HepG2 (cell line): Measurements from ENCODE around the gene TNS1. TPM values are rescaled to one million over a fixed set of nuclear protein-coding genes. Genes with fewer than 3 reads are reported as not detected.

Experiments used
- AGO2 ChIP-seq: fragments of 200-400 bp; formaldehyde crosslinking; optimal IDR thresholded peaks from 2 replicates; pipeline ENCODE3; 2017; ENCODE audit warnings: mild to moderate bottlenecking, low read depth, low read length, moderate library complexity
- BCL3 ChIP-seq: sonication (generic); formaldehyde crosslinking; IDR thresholded peaks from 2 replicates; pipeline ENCODE4 v1.5.1; 2020; ENCODE audit warnings: mild to moderate bottlenecking, missing genetic modification reagents, moderate library complexity
- DPF2 ChIP-seq: sonication (generic); formaldehyde crosslinking; IDR thresholded peaks from 2 replicates; pipeline ENCODE4 v1.4.0; 2020; ENCODE audit warnings: mild to moderate bottlenecking, low read depth, missing genetic modification reagents, borderline replicate concordance
- EEA1 ChIP-seq: sonication (generic); formaldehyde crosslinking; IDR thresholded peaks from 2 replicates; pipeline ENCODE4 v1.5.1; 2020; ENCODE audit warnings: mild to moderate bottlenecking, missing genetic modification reagents, borderline replicate concordance
- KAT2B ChIP-seq: fragments of 150-350 bp; IDR thresholded peaks from 2 replicates; pipeline ENCODE4 v1.6.1; 2014; ENCODE audit warnings: low read depth, low read length, borderline replicate concordance
- NCOR1 ChIP-seq: fragments of 200-600 bp; sonication (generic); IDR thresholded peaks from 2 replicates; pipeline ENCODE4 v1.7.0; 2017; ENCODE audit warnings: antibody characterized with exemption, low read length, borderline replicate concordance
- PAF1 ChIP-seq: IDR thresholded peaks from 2 replicates; pipeline ENCODE4 v1.6.1; 2016; ENCODE audit warnings: missing genetic modification reagents, missing compliant biosample characterization
- PHF20 ChIP-seq: sonication (generic); formaldehyde crosslinking; IDR thresholded peaks from 2 replicates; pipeline ENCODE4 v1.5.0; 2020; ENCODE audit warnings: mild to moderate bottlenecking, missing genetic modification reagents
- REL ChIP-seq: sonication (generic); formaldehyde crosslinking; conservative IDR thresholded peaks from 2 replicates; pipeline ENCODE4 v1.8.0; 2022; ENCODE audit warnings: mild to moderate bottlenecking, missing genetic modification reagents, moderate library complexity
- RFXANK ChIP-seq: IDR thresholded peaks from 2 replicates; pipeline ENCODE4 v1.6.1; 2016
- SALL1 ChIP-seq: sonication (generic); formaldehyde crosslinking; IDR thresholded peaks from 2 replicates; pipeline ENCODE4 v1.8.0; 2022; ENCODE audit warnings: mild to moderate bottlenecking, missing genetic modification reagents
- SMAD9 ChIP-seq: sonication (generic); formaldehyde crosslinking; IDR thresholded peaks from 2 replicates; pipeline ENCODE4 v1.5.1; 2020; ENCODE audit warnings: mild to moderate bottlenecking, missing genetic modification reagents
- STAT5B ChIP-seq: sonication (generic); formaldehyde crosslinking; IDR thresholded peaks from 2 replicates; pipeline ENCODE4 v1.4.0; 2020; ENCODE audit warnings: missing genetic modification reagents
- TAF1 ChIP-seq: sonication (generic); formaldehyde crosslinking; IDR thresholded peaks from 2 replicates; pipeline ENCODE4 v1.4.0; 2020; ENCODE audit warnings: missing genetic modification reagents
- USF2 ChIP-seq, 2 experiments: sonication (generic) in 1 of 2; formaldehyde crosslinking in 1 of 2; IDR thresholded peaks; 2 replicates each; pipeline versions ENCODE4 v1.5.1 to v1.6.1; 2011 to 2020; ENCODE audit warnings: borderline replicate concordance in 1 of 2, low read depth in 1 of 2, low read length in 1 of 2, mild to moderate bottlenecking in 1 of 2, missing genetic modification reagents in 1 of 2, moderate library complexity in 1 of 2
- ZHX1 ChIP-seq: sonication (generic); formaldehyde crosslinking; IDR thresholded peaks from 2 replicates; pipeline ENCODE4 v1.8.1; 2022; ENCODE audit warnings: low read depth, mild to moderate bottlenecking, missing genetic modification reagents
- ZNF18 ChIP-seq: sonication (generic); formaldehyde crosslinking; IDR thresholded peaks from 2 replicates; pipeline ENCODE4 v1.8.0; 2022; ENCODE audit warnings: mild to moderate bottlenecking, missing genetic modification reagents; ENCODE audit not compliant: insufficient replicate concordance
- ZNF264 ChIP-seq: sonication (generic); formaldehyde crosslinking; IDR thresholded peaks from 2 replicates; pipeline ENCODE4 v1.4.0; 2020; ENCODE audit warnings: missing genetic modification reagents
- ZNF570 ChIP-seq: sonication (generic); formaldehyde crosslinking; IDR thresholded peaks from 2 replicates; pipeline ENCODE4 v1.4.0; 2020; ENCODE audit warnings: mild to moderate bottlenecking, missing genetic modification reagents, borderline replicate concordance
- ZNF598 ChIP-seq: sonication (generic); formaldehyde crosslinking; IDR thresholded peaks from 2 replicates; pipeline ENCODE4 v1.5.1; 2020; ENCODE audit warnings: mild to moderate bottlenecking, missing genetic modification reagents, borderline replicate concordance
- ZNF790 ChIP-seq: sonication (generic); formaldehyde crosslinking; IDR thresholded peaks from 2 replicates; pipeline ENCODE4 v1.8.0; 2022; ENCODE audit warnings: missing genetic modification reagents, mild to moderate bottlenecking, borderline replicate concordance
- polyA plus RNA-seq, 8 experiments: library from polyadenylated mRNA; depleted of rRNA in 3 of 8; stranded (reverse) in 7 of 8; unstranded in 1 of 8; fragments of >200 nt; fragmentation: Illumina TruSeq in 4 of 8; extraction: Trizol in 4 of 8; gene quantifications; 2 replicates each; pipeline versions ENCODE4 v1.2.1 to v1.2.3, GENCODE V29; 2011 to 2016; ENCODE audit warnings: low read depth in 4 of 8, missing spikeins in 1 of 8, mixed read lengths in 1 of 8; ENCODE audit not compliant: insufficient read depth in 1 of 8
- total RNA-seq, 5 experiments: library from RNA; depleted of rRNA; stranded (reverse); fragments of >200 nt; fragmentation: Illumina TruSeq; extraction: Trizol; gene quantifications; 2 replicates each; pipeline ENCODE4 v1.2.3, GENCODE V29; 2016; ENCODE audit warnings: low read depth in 1 of 5

Gene TNS1
- total and polyA plus RNA-seq, 2 of the 13 experiments (the other 11 are each of a cell fraction or from before 2014, with no cell fraction given) = 1.9 to 118 TPM

- peak; percentile 81 for TF ChIP-seq ZNF18
- TF ChIP-seq USF2 (IDR thresholded peaks at IDR 0.05; ENCODE audit: low read depth, low read length) = no peak
- TF ChIP-seq USF2 (CRISPR knock-in tag; IDR thresholded peaks at IDR 0.05; ENCODE audit: borderline replicate concordance) = no peak
- TF ChIP-seq EEA1 (CRISPR knock-in tag) = no peak
- TF ChIP-seq ZNF570 (CRISPR knock-in tag) = no peak
- no peak for TF ChIP-seq KAT2B
- TF ChIP-seq ZHX1 (CRISPR knock-in tag) = no peak
- no peak for TF ChIP-seq NCOR1
- no peak for TF ChIP-seq AGO2
- TF ChIP-seq TAF1 (CRISPR knock-in tag) = peak; percentile 74
- 0 out of 2 replicates have a peak, but pooled peaks have one; percentile 38 for TF ChIP-seq RFXANK (CRISPR knock-in tag)
- peak; percentile 86 for TF ChIP-seq SALL1 (CRISPR knock-in tag)
- TF ChIP-seq REL (CRISPR knock-in tag) = no peak
- no peak for TF ChIP-seq ZNF790
- no peak for TF ChIP-seq STAT5B (CRISPR knock-in tag)
- TF ChIP-seq DPF2 (CRISPR knock-in tag) = no peak
- TF ChIP-seq PHF20 (CRISPR knock-in tag) = no peak
- peak; percentile 73 for TF ChIP-seq BCL3 (CRISPR knock-in tag)
- TF ChIP-seq ZNF264 (CRISPR knock-in tag) = 0 out of 2 replicates have a peak, but pooled peaks have one; percentile 68
- peak; percentile 56; the same call in 1 of the 2 replicates for TF ChIP-seq ZNF598 (CRISPR knock-in tag)
- no peak for TF ChIP-seq SMAD9 (CRISPR knock-in tag)
- no peak for TF ChIP-seq PAF1
Observed at GRCh38 chr2:217943446-217944321, 59.1 kb downstream of the TNS1 start (continued).
